Progenitor cell of endocrine pancreas (in vitro differentiated cells): ENCODE measurements around the gene TAAR6. TPM values are rescaled to one million over a fixed set of nuclear protein-coding genes. Genes with fewer than 3 reads are reported as not detected.
"Not testable (repeated sequence)": the region's sequence is repeated elsewhere in the genome, so short reads cannot be mapped to it uniquely, and the experiment has no call there.

ENCODE experiments used
- DNase-seq: peaks from one replicate; pipeline ENCODE4 v3.0.0; 2021; ENCODE audit warnings: low spot score; ENCODE audit not compliant: unreplicated experiment
- H3K27ac Mint-ChIP-seq: 2 replicates; pipeline ENCODE4 v1.8.0; 2021; ENCODE audit warnings: mild to moderate bottlenecking, moderate library complexity, mixed read lengths
- H3K27me3 Mint-ChIP-seq: 2 replicates; pipeline ENCODE4 v1.8.0; 2021; ENCODE audit warnings: mixed read lengths
- H3K36me3 Mint-ChIP-seq: 2 replicates; pipeline ENCODE4 v1.8.0; 2022; ENCODE audit warnings: mixed read lengths; ENCODE audit not compliant: insufficient read depth
- H3K4me1 Mint-ChIP-seq: 2 replicates; pipeline ENCODE4 v1.8.0; 2021; ENCODE audit warnings: low read depth, mixed read lengths
- H3K4me3 Mint-ChIP-seq: 2 replicates; pipeline ENCODE4 v1.8.0; 2021; ENCODE audit warnings: low read depth, mild to moderate bottlenecking, moderate library complexity, mixed read lengths
- H3K9me3 Mint-ChIP-seq: 2 replicates; pipeline ENCODE4 v1.8.0; 2021; ENCODE audit warnings: low read depth, mixed read lengths
- total RNA-seq: library from RNA; stranded (reverse); gene quantifications from 2 replicates; pipeline ENCODE4 v1.2.1, GENCODE V29; 2021
- TF ChIP-seq, protein P1 (sequence below): fragments of 200-600 bp; sonication (generic); IDR thresholded peaks from one replicate; pipeline ENCODE4 v1.5.0; 2021; ENCODE audit warnings: antibody characterized with exemption, mild to moderate bottlenecking; ENCODE audit not compliant: unreplicated experiment

TAAR6 gene
- total RNA-seq, 1 donor from 2014 or later = not detected

DNA sequence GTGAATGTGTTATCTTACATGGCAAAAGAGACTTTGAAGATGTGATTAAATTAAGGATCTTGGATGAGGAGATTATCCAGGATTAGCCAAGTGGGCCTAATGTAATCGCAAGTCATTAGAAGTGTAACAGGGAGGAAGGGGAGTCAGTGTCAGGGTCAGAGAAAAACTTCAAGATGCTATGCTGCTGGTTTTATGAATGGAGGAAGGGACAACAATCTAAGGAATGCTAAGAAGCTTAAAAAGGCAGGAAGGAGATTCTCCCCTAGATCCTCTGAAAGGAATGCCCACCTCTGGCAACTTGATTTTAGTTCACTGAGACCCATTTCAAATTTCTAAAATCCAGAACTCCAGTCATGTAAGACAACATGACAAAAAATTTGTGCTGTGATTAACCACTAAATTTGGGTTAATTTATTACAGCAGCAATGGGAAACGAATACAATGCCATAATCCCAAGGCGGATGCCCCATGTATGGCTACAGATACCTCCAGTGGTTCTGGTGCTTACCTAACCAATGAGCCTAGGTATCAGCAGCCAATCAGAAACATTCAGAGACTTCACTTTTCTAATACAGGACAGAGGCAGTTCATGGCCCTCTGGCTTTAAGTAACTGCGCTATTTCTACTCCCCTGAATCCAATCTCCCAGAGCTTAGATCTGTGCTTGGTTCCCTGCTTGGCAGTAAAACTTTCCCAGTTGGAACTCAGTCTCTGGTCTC is 21.2 kb upstream of the TAAR6 start:
- no peak overlapping the region for H3K4me3 Mint-ChIP-seq
- H3K27ac Mint-ChIP-seq = no peak overlapping the region
- peaks cover 22% of the 10 kb centered on the region for H3K27me3 Mint-ChIP-seq
- H3K36me3 Mint-ChIP-seq = no peaks in the 10 kb centered on the region
- no peak for DNase-seq
- H3K9me3 Mint-ChIP-seq = no peaks in the 10 kb centered on the region
- TF ChIP-seq, protein P1, sequence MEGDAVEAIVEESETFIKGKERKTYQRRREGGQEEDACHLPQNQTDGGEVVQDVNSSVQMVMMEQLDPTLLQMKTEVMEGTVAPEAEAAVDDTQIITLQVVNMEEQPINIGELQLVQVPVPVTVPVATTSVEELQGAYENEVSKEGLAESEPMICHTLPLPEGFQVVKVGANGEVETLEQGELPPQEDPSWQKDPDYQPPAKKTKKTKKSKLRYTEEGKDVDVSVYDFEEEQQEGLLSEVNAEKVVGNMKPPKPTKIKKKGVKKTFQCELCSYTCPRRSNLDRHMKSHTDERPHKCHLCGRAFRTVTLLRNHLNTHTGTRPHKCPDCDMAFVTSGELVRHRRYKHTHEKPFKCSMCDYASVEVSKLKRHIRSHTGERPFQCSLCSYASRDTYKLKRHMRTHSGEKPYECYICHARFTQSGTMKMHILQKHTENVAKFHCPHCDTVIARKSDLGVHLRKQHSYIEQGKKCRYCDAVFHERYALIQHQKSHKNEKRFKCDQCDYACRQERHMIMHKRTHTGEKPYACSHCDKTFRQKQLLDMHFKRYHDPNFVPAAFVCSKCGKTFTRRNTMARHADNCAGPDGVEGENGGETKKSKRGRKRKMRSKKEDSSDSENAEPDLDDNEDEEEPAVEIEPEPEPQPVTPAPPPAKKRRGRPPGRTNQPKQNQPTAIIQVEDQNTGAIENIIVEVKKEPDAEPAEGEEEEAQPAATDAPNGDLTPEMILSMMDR = no peak
- no peaks in the 10 kb centered on the region for H3K4me1 Mint-ChIP-seq

DNA sequence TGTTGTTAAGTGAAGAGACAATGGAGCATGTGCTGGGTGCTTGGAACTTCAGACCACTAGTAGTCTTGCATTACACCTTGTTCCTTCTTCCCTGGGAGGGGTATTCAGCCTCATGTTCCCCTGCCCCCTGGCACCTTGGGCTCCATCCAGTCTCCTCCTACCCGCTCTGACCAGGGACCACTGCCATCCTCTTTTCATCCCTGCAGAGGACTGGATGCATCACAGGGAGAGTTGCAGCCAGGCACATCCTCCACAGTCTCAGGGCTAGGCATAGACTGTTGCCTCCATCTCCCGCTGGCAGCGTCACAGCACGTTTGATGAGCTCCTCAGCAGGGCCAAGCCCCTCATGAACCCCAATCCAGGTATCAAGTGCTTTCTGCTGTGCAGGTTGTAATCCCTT is 18.9 kb upstream of the TAAR6 start:
- Mint-ChIP-seq H3K27ac (no peak overlapping the region), H3K27me3 (peaks cover 22% of the 10 kb centered on the region), H3K4me1 (no peaks in the 10 kb centered on the region), H3K4me3 (no peak overlapping the region), H3K36me3 (no peaks in the 10 kb centered on the region), H3K9me3 (no peaks in the 10 kb centered on the region)
- DNase-seq = no peak
- TF ChIP-seq, protein P1 = no peak

GRCh38 chr6:132552372-132552771 is 17.8 kb upstream of the TAAR6 start, which contains the start of gene TAAR8:
TAAR8 (plus strand) TSS chr6:132552672; CDS start chr6:132552693, 21 bp downstream.
- H3K4me3 Mint-ChIP-seq = no peak within 1 kb of the TSS
- H3K27ac Mint-ChIP-seq = no peak within 1 kb of the TSS
- H3K36me3 Mint-ChIP-seq = no peaks in the 10 kb centered on the region
- no peaks in the 10 kb centered on the region for H3K9me3 Mint-ChIP-seq
- DNase-seq = no peak
- peaks cover 22% of the 10 kb centered on the region for H3K27me3 Mint-ChIP-seq
- H3K4me1 Mint-ChIP-seq = no peaks in the 10 kb centered on the region
- TF ChIP-seq, protein P1 = no peak

GRCh38 chr6:132560087-132560486 is 10.0 kb upstream of the TAAR6 start:
- not testable (repeated sequence) for H3K4me1 Mint-ChIP-seq, H3K27ac Mint-ChIP-seq, H3K36me3 Mint-ChIP-seq, H3K9me3 Mint-ChIP-seq, DNase-seq, H3K4me3 Mint-ChIP-seq
- H3K27me3 Mint-ChIP-seq = peaks cover 14% of the 10 kb centered on the region

DNA sequence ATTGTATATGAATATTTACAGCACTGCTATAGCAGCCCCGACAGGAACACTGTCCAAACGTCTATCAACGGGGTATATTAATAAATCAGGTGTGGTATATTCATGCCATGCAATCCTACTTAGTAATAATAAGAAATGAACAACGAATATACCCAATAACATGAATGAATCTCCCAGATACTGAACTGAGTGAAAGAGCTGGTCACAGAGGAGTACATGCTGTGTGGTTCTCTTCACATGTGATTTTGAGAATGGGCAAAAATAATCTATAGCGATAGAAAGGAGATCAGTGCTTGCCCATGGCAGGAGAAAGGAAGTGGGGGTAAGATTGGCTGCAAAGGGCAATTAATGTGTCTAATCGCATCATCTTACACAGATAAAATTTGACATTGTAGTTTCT is 3.7 kb upstream of the TAAR6 start:
- DNase-seq = no peak
- Mint-ChIP-seq H3K4me1 (no peaks in the 10 kb centered on the region), H3K36me3 (no peaks in the 10 kb centered on the region), H3K27ac (no peak overlapping the region), H3K9me3 (no peaks in the 10 kb centered on the region), H3K4me3 (no peak overlapping the region), H3K27me3 (peaks cover 23% of the 10 kb centered on the region)
- TF ChIP-seq, protein P1 = no peak

- no peak for DNase-seq
- Mint-ChIP-seq H3K36me3 (no peaks in the 10 kb centered on the region), H3K27ac (no peak overlapping the region), H3K27me3 (peaks cover 24% of the 10 kb centered on the region), H3K4me3 (no peak overlapping the region), H3K9me3 (no peaks in the 10 kb centered on the region), H3K4me1 (no peaks in the 10 kb centered on the region)
- TF ChIP-seq, protein P1 = no peak
These were observed 2.6 kb upstream of the TAAR6 start for GRCh38 chr6:132567566-132567965.
